Osteoblast (primary cell): ENCODE measurements around the gene SLC6A5. TPM values are rescaled to one million over a fixed set of nuclear protein-coding genes. Genes with fewer than 3 reads are reported as not detected.

ENCODE experiments used
- DNase-seq: peaks from one replicate; pipeline ENCODE4 v3.0.0; 2011; ENCODE audit warnings: low spot score, mixed read lengths; ENCODE audit not compliant: insufficient read length; ENCODE audit errors: missing footprints
- H2AFZ ChIP-seq: 2 replicates; pipeline ENCODE4 v1.6.0; 2011; ENCODE audit warnings: mild to moderate bottlenecking, low read length
- H3K27ac ChIP-seq: 2 replicates; pipeline ENCODE4 v1.5.1; 2011; ENCODE audit warnings: mild to moderate bottlenecking, low read depth, low read length, moderate library complexity
- H3K27me3 ChIP-seq: 2 replicates; pipeline ENCODE4 v1.6.0; 2012; ENCODE audit warnings: mild to moderate bottlenecking, control low read depth, inconsistent platforms, low read length, moderate library complexity; ENCODE audit not compliant: insufficient read depth
- H3K36me3 ChIP-seq: 2 replicates; pipeline ENCODE4 v1.5.1; 2011; ENCODE audit warnings: mild to moderate bottlenecking, low read length, control low read depth, moderate library complexity; ENCODE audit not compliant: insufficient read depth
- H3K4me1 ChIP-seq: 2 replicates; pipeline ENCODE4 v1.5.1; 2011; ENCODE audit warnings: mild to moderate bottlenecking, low read length, control low read depth, moderate library complexity; ENCODE audit not compliant: insufficient read depth
- H3K4me2 ChIP-seq: 2 replicates; pipeline ENCODE4 v1.6.0; 2011; ENCODE audit warnings: mild to moderate bottlenecking, low read length; ENCODE audit not compliant: insufficient read depth
- H3K4me3 ChIP-seq: fragments of 200-600 bp; sonication (generic); 3 replicates; pipeline ENCODE4 v1.5.1; 2012; ENCODE audit warnings: mild to moderate bottlenecking, low read length, inconsistent platforms; ENCODE audit not compliant: insufficient read depth
- H3K79me2 ChIP-seq: 2 replicates; pipeline ENCODE4 v1.6.0; 2012; ENCODE audit warnings: mild to moderate bottlenecking, low read length, control low read depth, inconsistent platforms; ENCODE audit not compliant: insufficient read depth
- H3K9me3 ChIP-seq: 2 replicates; pipeline ENCODE4 v1.5.1; 2011; ENCODE audit warnings: low read depth, low read length, control low read depth
- H4K20me1 ChIP-seq: 2 replicates; pipeline ENCODE4 v1.6.0; 2012; ENCODE audit warnings: mild to moderate bottlenecking, low read length, control low read depth; ENCODE audit not compliant: insufficient read depth
- total RNA-seq: library from RNA; depleted of rRNA; stranded (reverse); fragments of >200 nt; gene quantifications from 2 replicates; pipeline ENCODE4 v1.2.3, GENCODE V29; 2012
- TF ChIP-seq, protein P1 (sequence below): IDR thresholded peaks from 2 replicates; pipeline ENCODE4 v1.5.1; 2011; ENCODE audit warnings: mild to moderate bottlenecking, low read depth, low read length, moderate library complexity; ENCODE audit errors: extremely low read depth

The SLC6A5 gene
- total RNA-seq, 1 donor = not detected

GRCh38 chr11:20618083-20618482 lies 18.7 kb downstream of the SLC6A5 start:
- Histone ChIP-seq H3K4me1 (no peaks in the 10 kb centered on the region), H3K4me2 (no peak overlapping the region), H3K36me3 (no peaks in the 10 kb centered on the region), H3K79me2 (no peaks in the 10 kb centered on the region), H3K27me3 (no peaks in the 10 kb centered on the region), H3K9me3 (no peaks in the 10 kb centered on the region), H2AFZ (no peak overlapping the region), H3K4me3 (no peak overlapping the region), H4K20me1 (no peaks in the 10 kb centered on the region), H3K27ac (no peak overlapping the region)
- DNase-seq = no peak
- TF ChIP-seq, protein P1, sequence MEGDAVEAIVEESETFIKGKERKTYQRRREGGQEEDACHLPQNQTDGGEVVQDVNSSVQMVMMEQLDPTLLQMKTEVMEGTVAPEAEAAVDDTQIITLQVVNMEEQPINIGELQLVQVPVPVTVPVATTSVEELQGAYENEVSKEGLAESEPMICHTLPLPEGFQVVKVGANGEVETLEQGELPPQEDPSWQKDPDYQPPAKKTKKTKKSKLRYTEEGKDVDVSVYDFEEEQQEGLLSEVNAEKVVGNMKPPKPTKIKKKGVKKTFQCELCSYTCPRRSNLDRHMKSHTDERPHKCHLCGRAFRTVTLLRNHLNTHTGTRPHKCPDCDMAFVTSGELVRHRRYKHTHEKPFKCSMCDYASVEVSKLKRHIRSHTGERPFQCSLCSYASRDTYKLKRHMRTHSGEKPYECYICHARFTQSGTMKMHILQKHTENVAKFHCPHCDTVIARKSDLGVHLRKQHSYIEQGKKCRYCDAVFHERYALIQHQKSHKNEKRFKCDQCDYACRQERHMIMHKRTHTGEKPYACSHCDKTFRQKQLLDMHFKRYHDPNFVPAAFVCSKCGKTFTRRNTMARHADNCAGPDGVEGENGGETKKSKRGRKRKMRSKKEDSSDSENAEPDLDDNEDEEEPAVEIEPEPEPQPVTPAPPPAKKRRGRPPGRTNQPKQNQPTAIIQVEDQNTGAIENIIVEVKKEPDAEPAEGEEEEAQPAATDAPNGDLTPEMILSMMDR = no peak

- Histone ChIP-seq H3K27ac (no peak overlapping the region), H3K79me2 (no peaks in the 10 kb centered on the region), H3K4me1 (no peaks in the 10 kb centered on the region), H3K4me3 (no peak overlapping the region), H3K9me3 (no peaks in the 10 kb centered on the region), H3K4me2 (no peak overlapping the region), H4K20me1 (no peaks in the 10 kb centered on the region), H3K36me3 (no peaks in the 10 kb centered on the region), H2AFZ (no peak overlapping the region), H3K27me3 (no peaks in the 10 kb centered on the region)
- TF ChIP-seq, protein P1 = no peak
- DNase-seq = no peak
These were observed 21.6 kb downstream of the SLC6A5 start for GRCh38 chr11:20620988-20621387.

- Histone ChIP-seq H3K4me2 (no peak overlapping the region), H3K9me3 (no peaks in the 10 kb centered on the region), H3K4me3 (no peak overlapping the region), H3K4me1 (no peaks in the 10 kb centered on the region), H3K36me3 (no peaks in the 10 kb centered on the region), H3K27me3 (no peaks in the 10 kb centered on the region), H3K27ac (no peak overlapping the region), H3K79me2 (no peaks in the 10 kb centered on the region), H2AFZ (no peak overlapping the region), H4K20me1 (no peaks in the 10 kb centered on the region)
- TF ChIP-seq, protein P1 = no peak
- no peak for DNase-seq
These were observed 22.3 kb downstream of the SLC6A5 start for GRCh38 chr11:20621679-20622078.

DNA sequence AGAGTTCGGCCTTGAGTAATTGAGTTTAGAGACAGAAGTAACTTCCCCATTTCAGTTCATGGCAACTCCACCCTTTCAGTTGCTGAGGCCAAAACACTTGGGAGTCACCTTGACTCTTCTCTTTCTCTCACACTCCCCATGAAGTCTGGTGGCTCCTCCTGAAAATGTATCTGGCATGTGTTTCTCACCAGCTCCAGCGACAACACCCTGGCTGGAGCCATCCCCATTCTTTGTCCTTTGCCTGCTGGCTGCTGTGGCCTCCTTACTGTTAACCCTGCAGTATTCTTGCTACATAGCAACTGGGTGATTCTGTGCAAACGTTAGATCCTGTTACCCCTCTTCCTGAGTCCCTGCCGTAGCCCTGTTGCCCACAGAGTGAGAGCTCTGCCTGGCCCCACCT lies 23.8 kb downstream of the SLC6A5 start:
- Histone ChIP-seq H3K79me2 (no peaks in the 10 kb centered on the region), H2AFZ (no peak overlapping the region), H4K20me1 (no peaks in the 10 kb centered on the region), H3K27me3 (no peaks in the 10 kb centered on the region), H3K4me3 (no peak overlapping the region), H3K27ac (no peak overlapping the region), H3K36me3 (no peaks in the 10 kb centered on the region), H3K4me2 (no peak overlapping the region), H3K4me1 (no peaks in the 10 kb centered on the region), H3K9me3 (no peaks in the 10 kb centered on the region)
- no peak for DNase-seq
- TF ChIP-seq, protein P1 = no peak
